GM12873 (cell line): ENCODE measurements around the gene SYNDIG1.

Source experiments
- TF ChIP-seq, protein P1 (sequence below): IDR thresholded peaks from 2 replicates; pipeline ENCODE4 v1.5.1; 2012; ENCODE audit warnings: low read depth, mild to moderate bottlenecking, moderate library complexity, low read length, control low read depth; ENCODE audit not compliant: insufficient read depth; ENCODE audit errors: missing control alignments

The SYNDIG1 gene

DNA sequence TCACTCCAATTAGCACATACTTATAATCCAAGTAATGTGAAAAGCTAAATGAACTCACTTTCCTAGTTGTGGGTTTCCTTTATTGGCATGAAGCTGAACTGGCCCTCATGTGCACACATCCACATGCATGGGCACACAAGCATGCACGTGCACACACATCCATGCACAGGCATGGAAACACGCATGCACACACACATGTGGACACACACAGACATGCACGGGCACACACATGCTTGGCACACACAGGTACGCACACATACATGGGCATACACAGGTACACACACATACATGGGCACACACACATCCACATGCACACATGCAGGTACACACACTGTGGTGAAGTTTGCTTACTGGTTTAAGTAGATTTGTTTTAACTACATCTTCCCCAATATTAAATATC, 23.8 kb downstream of the SYNDIG1 start:
- TF ChIP-seq, protein P1, sequence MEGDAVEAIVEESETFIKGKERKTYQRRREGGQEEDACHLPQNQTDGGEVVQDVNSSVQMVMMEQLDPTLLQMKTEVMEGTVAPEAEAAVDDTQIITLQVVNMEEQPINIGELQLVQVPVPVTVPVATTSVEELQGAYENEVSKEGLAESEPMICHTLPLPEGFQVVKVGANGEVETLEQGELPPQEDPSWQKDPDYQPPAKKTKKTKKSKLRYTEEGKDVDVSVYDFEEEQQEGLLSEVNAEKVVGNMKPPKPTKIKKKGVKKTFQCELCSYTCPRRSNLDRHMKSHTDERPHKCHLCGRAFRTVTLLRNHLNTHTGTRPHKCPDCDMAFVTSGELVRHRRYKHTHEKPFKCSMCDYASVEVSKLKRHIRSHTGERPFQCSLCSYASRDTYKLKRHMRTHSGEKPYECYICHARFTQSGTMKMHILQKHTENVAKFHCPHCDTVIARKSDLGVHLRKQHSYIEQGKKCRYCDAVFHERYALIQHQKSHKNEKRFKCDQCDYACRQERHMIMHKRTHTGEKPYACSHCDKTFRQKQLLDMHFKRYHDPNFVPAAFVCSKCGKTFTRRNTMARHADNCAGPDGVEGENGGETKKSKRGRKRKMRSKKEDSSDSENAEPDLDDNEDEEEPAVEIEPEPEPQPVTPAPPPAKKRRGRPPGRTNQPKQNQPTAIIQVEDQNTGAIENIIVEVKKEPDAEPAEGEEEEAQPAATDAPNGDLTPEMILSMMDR: no peak

DNA sequence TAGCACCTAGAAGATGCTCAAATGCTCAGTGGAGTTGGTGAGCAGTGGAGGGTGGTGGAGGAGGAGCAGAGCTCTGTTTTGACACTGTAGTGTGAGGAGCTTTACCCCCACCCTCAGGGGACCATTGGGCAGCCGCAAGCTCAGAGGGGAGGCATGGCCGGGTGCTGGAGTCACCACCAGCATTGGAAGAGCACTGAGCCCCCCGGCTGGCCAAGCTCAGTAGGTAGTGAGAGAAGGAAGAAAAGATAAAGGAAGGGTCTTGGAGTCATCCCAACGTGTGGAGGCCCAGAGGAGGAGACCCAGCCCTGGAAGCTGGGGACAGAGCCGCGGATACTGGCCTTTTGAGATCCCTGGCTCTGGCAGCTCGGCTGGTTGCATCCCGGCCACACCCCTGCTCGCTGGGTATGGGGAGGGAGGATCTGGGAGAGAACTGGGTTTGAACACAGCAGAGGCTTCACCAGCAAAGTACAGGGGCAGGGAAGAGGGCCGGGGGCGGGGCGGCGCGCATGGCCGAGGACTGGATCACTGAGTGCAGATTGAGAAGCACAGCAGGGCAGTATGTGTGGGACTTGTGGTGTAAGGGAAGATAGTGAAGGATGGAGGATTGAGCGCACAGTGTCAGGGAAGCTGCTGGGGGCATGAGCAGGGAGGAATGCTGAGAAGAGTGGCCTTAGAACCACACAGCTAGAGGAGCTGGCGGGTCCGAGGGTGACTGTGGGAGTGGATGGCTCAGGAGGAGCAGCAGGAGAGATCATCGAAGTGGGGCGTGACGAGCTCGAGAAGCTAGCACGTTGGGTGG, 24.4 kb downstream of the SYNDIG1 start:
- TF ChIP-seq, protein P1: no peak

DNA sequence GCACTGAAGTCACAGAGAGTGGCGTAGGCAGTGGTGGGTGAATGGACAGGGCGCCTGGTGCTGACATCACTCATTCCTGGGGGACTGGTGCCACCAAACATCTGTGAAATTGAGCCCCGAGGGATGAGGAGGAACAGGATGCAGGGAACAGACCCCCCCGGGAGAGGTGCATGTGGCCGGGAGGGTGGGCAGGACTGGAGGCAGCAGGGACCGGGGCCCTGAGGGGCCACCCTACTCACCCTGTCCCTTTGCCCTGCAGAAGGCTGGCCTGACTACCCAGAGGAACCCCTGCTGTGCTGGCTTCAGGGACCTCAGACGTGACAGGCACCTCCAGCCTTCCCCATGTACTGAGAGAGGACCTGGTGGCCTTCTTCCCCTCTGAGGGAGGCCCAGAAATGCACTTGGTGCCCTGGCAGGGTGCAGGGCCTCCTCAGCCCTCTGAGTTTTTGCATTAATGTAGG, 25.1 kb downstream of the SYNDIG1 start:
- TF ChIP-seq, protein P1: no peak

DNA sequence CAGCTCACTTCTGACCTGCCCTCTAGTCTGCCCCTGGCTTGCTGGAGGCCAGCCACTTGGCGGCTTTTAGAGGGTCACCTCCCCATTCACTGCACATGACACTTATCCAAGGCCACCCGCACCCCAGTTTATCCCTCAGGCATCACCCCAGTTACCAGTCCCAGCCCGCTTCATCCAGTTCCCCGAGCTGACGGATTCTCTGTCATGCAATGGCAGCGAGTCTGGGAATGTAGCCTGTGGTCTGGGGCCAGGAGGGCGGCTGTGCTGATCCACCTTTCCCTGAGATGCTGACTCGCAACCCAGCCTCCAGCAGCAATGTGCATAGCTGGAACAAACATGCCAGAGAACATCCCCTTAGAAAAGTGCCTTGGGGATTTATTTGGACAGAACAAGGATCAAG, 25.8 kb downstream of the SYNDIG1 start:
- TF ChIP-seq, protein P1: no peak

DNA sequence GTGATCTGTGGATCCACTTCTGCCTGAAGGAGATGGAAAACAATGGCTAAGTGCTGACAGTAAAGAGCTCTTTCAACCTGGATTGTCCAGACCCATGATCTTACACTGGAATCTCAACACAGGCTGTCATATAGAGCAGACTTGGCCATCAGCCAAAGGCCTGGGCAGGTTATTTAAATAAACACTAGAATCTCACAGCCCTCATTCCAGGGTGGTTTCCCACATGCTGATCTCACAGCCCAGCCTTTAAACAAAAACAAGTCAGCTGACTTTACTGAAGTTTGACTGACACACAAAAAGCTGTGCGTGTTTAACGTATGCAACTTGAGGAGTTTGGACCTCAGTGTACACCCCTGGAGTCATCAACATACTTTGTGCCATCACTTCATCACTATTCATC, 28.4 kb downstream of the SYNDIG1 start:
- TF ChIP-seq, protein P1: no peak

DNA sequence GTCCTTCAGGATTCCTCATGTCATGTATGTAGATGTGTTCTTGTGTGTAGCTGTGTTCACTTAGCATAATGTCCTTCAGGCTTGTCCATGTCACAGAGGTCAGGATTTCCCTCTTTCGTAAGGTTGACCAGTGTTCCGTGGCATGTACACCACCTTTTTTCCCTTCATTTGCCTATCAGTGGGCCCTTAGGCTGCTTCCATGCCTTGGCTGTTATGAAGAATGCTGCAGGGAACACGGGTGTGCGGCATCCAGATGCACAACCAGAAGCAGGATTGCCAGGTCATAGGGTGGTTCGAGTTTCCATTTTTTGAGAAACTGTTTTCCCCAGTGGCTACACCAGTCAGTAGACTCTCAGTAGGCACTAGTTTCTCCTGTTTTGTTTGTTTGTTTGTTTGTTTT, 29.2 kb downstream of the SYNDIG1 start:
- TF ChIP-seq, protein P1: no peak

DNA sequence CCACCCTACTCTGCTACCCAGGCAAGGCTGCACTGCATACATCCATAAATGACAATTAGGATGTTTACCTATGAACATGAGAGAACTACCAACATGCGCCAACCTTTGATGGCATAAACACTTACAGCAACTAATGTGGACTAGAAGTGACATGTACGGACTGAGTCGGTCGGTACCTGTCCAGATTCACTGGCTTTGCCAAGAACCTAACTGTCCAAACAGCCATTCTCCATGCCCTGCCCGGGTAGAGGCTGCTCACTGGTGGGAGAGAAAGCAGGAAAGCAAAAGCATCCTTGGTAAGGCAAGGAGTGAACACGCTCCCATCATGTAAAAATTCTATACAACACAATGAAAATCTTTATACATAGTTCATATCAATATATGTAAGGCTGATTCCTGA, 30.0 kb downstream of the SYNDIG1 start:
- TF ChIP-seq, protein P1: no peak
